K562 (cell line): Measurements from ENCODE around the gene ADAMTS2. TPM values are rescaled to one million over a fixed set of nuclear protein-coding genes. Genes with fewer than 3 reads are reported as not detected.

Experiments used
- ATAC-seq: fragments of 200-7000 bp; cut with Tn5 transposase; 3 replicates; pipeline ENCODE4 v1.9.1; 2020; ENCODE audit warnings: moderate library complexity
- BruUV-seq: library from RNA; stranded (reverse); fragments of 400-500 nt; replicated peaks from 2 replicates; lab custom pipeline; 2021; lab: Mats Ljungman, UMichigan
- CTCF ChIA-PET: fragments of 300-600 bp; formaldehyde crosslinking; extraction: SDS; loops from one replicate; lab custom pipeline; 2021; ENCODE audit warnings: low intra/inter-chr PET ratio; lab: Yijun Ruan, JAX
- POLR2A ChIA-PET: fragments of 300-600, 350-650 bp; sonication (Branson Sonifier 250); formaldehyde crosslinking; extraction: SDS; loops from one replicate; lab custom pipeline; 2021; ENCODE audit warnings: antibody characterized with exemption, inconsistent platforms; lab: Yijun Ruan, JAX
- DNase-seq, 4 experiments: peaks; one replicate each; pipeline versions ENCODE4 v3.0.0 to v3.0.0-alpha.2; 2011 to 2018; ENCODE audit warnings: low spot score in 3 of 4, mixed read lengths in 3 of 4; ENCODE audit errors: extremely low read depth in 1 of 4
- FAIRE-seq: peaks from 2 replicates; lab custom pipeline; 2011; peaks lifted over from hg19 to GRCh38; lab: Jason Lieb, UNC
- H2AFZ ChIP-seq: 2 replicates; pipeline ENCODE4 v1.6.0; 2011; ENCODE audit warnings: low read depth, low read length, control low read depth, inconsistent platforms
- H3K27ac ChIP-seq: fragments of 200-600 bp; 3 replicates; pipeline ENCODE4 v1.8.0; 2011; ENCODE audit warnings: low read depth, mild to moderate bottlenecking, control low read depth, inconsistent platforms, low read length, moderate library complexity, mixed read lengths; ENCODE audit errors: extremely low read depth
- H3K27me3 ChIP-seq, 2 experiments: fragments of 300-600 bp in 1 of 2; 2 replicates in 1 of 2; 3 replicates in 1 of 2; pipeline versions ENCODE4 v1.6.0 to v1.8.0; 2011; ENCODE audit warnings: inconsistent platforms in 2 of 2, low read length in 2 of 2, mild to moderate bottlenecking in 1 of 2, mixed read lengths in 1 of 2, moderate library complexity in 1 of 2; ENCODE audit not compliant: control insufficient read depth in 2 of 2, insufficient read depth in 2 of 2
- H3K36me3 ChIP-seq: fragments of 300-600 bp; 3 replicates; pipeline ENCODE4 v1.8.0; 2011; ENCODE audit warnings: mild to moderate bottlenecking, low read length, inconsistent platforms; ENCODE audit not compliant: control insufficient read depth, insufficient read depth
- H3K4me1 ChIP-seq, 2 experiments: fragments of 200-600 bp in 1 of 2; replicated peaks in 1 of 2; 2 replicates in 1 of 2; 3 replicates in 1 of 2; pipeline versions ENCODE4 v1.5.1 to v1.8.0; 2011; ENCODE audit warnings: inconsistent platforms in 2 of 2, low read length in 2 of 2, mild to moderate bottlenecking in 1 of 2, mixed read lengths in 1 of 2, moderate library complexity in 1 of 2; ENCODE audit not compliant: control insufficient read depth in 2 of 2, insufficient read depth in 2 of 2
- H3K4me2 ChIP-seq: 2 replicates; pipeline ENCODE4 v1.6.1; 2011; ENCODE audit warnings: low read length, control low read depth, inconsistent platforms, mixed read lengths; ENCODE audit not compliant: insufficient read depth
- H3K4me3 ChIP-seq: fragments of 200-600 bp; sonication (generic), shearing (Covaris generic); 2 replicates; pipeline ENCODE4 v1.5.1; 2016; ENCODE audit warnings: control low read depth, inconsistent platforms
- H3K79me2 ChIP-seq: fragments of 200-600 bp; 3 replicates; pipeline ENCODE4 v1.8.0; 2011; ENCODE audit warnings: low read length, inconsistent platforms; ENCODE audit not compliant: control insufficient read depth, insufficient read depth
- H3K9ac ChIP-seq, 2 experiments: 2 replicates each; pipeline versions ENCODE4 v1.6.0 to v1.6.1; 2011; ENCODE audit warnings: low read depth in 2 of 2, low read length in 2 of 2, control low read depth in 1 of 2, inconsistent platforms in 1 of 2, mild to moderate bottlenecking in 1 of 2, mixed read lengths in 1 of 2; ENCODE audit not compliant: insufficient read depth in 1 of 2
- H3K9me1 ChIP-seq: one replicate; pipeline ENCODE4 v1.6.0; 2011; ENCODE audit warnings: inconsistent platforms, mild to moderate bottlenecking, low read length, moderate library complexity; ENCODE audit not compliant: control insufficient read depth, insufficient read depth
- H3K9me3 ChIP-seq: replicated peaks from 2 replicates; pipeline ENCODE4 v1.5.1; 2011; ENCODE audit warnings: low read depth, low read length, inconsistent platforms; ENCODE audit not compliant: control insufficient read depth, insufficient read depth
- H4K20me1 ChIP-seq: replicated peaks from 2 replicates; pipeline ENCODE4 v1.6.1; 2011; ENCODE audit warnings: low read length, inconsistent platforms, mixed read lengths; ENCODE audit not compliant: control insufficient read depth, insufficient read depth
- BRCA1 ChIP-seq, 2 experiments: fragments of 450-650 bp in 1 of 2; sonication (generic) in 1 of 2; formaldehyde crosslinking in 1 of 2; IDR thresholded peaks; 2 replicates each; pipeline versions ENCODE4 v1.5.0 to v1.6.1; 2017 to 2020; ENCODE audit warnings: mild to moderate bottlenecking in 1 of 2, missing genetic modification reagents in 1 of 2
- CBX3 ChIP-seq, 2 experiments: IDR thresholded peaks; 1 replicate in 1 of 2; 2 replicates in 1 of 2; pipeline ENCODE4 v1.6.1; 2012; ENCODE audit warnings: inconsistent platforms in 2 of 2, low read length in 2 of 2, borderline replicate concordance in 1 of 2, control low read depth in 1 of 2
- FOXK1 ChIP-seq: sonication (generic); formaldehyde crosslinking; IDR thresholded peaks from 2 replicates; pipeline ENCODE4 v1.8.0; 2022; ENCODE audit warnings: missing genetic modification reagents, mild to moderate bottlenecking, borderline replicate concordance
- HDAC1 ChIP-seq, 2 experiments: fragments of 450-650 bp; IDR thresholded peaks; 2 replicates each; pipeline ENCODE4 v1.6.1; 2016 to 2017; ENCODE audit warnings: inconsistent platforms in 1 of 2, mild to moderate bottlenecking in 1 of 2, moderate library complexity in 1 of 2
- HNRNPK ChIP-seq: fragments of 200-400 bp; formaldehyde crosslinking; IDR thresholded peaks from one replicate; pipeline ENCODE4 v1.6.1; 2018; ENCODE audit warnings: mild to moderate bottlenecking, low read depth, low read length; ENCODE audit not compliant: poor library complexity, severe bottlenecking
- MLX ChIP-seq, 2 experiments: fragments of 450-650 bp in 1 of 2; sonication (generic) in 1 of 2; formaldehyde crosslinking; conservative IDR thresholded peaks; 2 replicates each; pipeline versions ENCODE4 v1.4.0 to v1.8.1; 2020 to 2022; ENCODE audit warnings: mild to moderate bottlenecking in 1 of 2, missing genetic modification reagents in 1 of 2
- NCOA4 ChIP-seq: fragments of 450-650 bp; IDR thresholded peaks from 2 replicates; pipeline ENCODE4 v1.6.1; 2018; ENCODE audit warnings: mild to moderate bottlenecking; ENCODE audit not compliant: partially characterized antibody
- NUFIP1 ChIP-seq: fragments of 450-650 bp; IDR thresholded peaks from 2 replicates; pipeline ENCODE4 v1.6.1; 2018; ENCODE audit not compliant: partially characterized antibody
- RBM14 ChIP-seq: fragments of 200-400 bp; formaldehyde crosslinking; IDR thresholded peaks from 2 replicates; pipeline ENCODE4 v1.6.1; 2018; ENCODE audit warnings: low read depth, mild to moderate bottlenecking, low read length, moderate library complexity, borderline replicate concordance; ENCODE audit not compliant: insufficient read depth
- RUNX1 ChIP-seq: sonication (generic); IDR thresholded peaks from 2 replicates; pipeline ENCODE4 v1.6.1; 2016; ENCODE audit warnings: antibody characterized with exemption, low read depth
- SPI1 ChIP-seq: IDR thresholded peaks from 2 replicates; pipeline ENCODE4 v1.6.1; 2011; ENCODE audit warnings: low read depth, low read length, control low read depth, borderline replicate concordance
- SRF ChIP-seq, 2 experiments: fragments of 250-450, 450-650 bp in 1 of 2; sonication (Bioruptor Pico) in 1 of 2; sonication (generic) in 1 of 2; formaldehyde crosslinking; IDR thresholded peaks; 2 replicates each; pipeline versions ENCODE4 v1.5.0 to v1.5.1; 2020 to 2022; ENCODE audit warnings: mild to moderate bottlenecking in 1 of 2, missing genetic modification reagents in 1 of 2
- TCF3 ChIP-seq: sonication (generic); formaldehyde crosslinking; IDR thresholded peaks from 2 replicates; pipeline ENCODE4 v1.4.0; 2020; ENCODE audit warnings: mild to moderate bottlenecking, missing genetic modification reagents
- TSC22D4 ChIP-seq: fragments of 450-650 bp; IDR thresholded peaks from 2 replicates; pipeline ENCODE4 v1.6.1; 2016; ENCODE audit warnings: missing genetic modification characterization, missing biosample characterization, control low read depth
- ZBTB11 ChIP-seq, 3 experiments: fragments of 200-800 bp in 1 of 3; fragments of 250-450 bp in 1 of 3; fragments of 450-650 bp in 1 of 3; sonication (Bioruptor Pico) in 1 of 3; sonication (Bioruptor generic) in 1 of 3; formaldehyde crosslinking in 1 of 3; IDR thresholded peaks; 2 replicates each; pipeline versions ENCODE4 v1.6.1 to v1.8.0; 2016 to 2022; ENCODE audit warnings: mild to moderate bottlenecking in 2 of 3, missing genetic modification characterization in 2 of 3, missing compliant biosample characterization in 1 of 3, moderate library complexity in 1 of 3
- ZNF740 ChIP-seq, 3 experiments: fragments of 200-800 bp in 1 of 3; sonication (Bioruptor generic) in 1 of 3; sonication (generic) in 1 of 3; formaldehyde crosslinking in 1 of 3; IDR thresholded peaks; 2 replicates each; pipeline versions ENCODE4 v1.6.1 to v1.8.0; 2016 to 2022; ENCODE audit warnings: mild to moderate bottlenecking in 2 of 3, missing compliant biosample characterization in 2 of 3, missing genetic modification characterization in 2 of 3, missing genetic modification reagents in 1 of 3
- WGBS: fragments of 100-300 bp; shearing (Covaris generic); methylation state at CpG from one replicate; pipeline ENCODE4 v1.1.6; 2016; ENCODE audit warnings: low coverage, mixed read lengths; ENCODE audit not compliant: insufficient coverage; ENCODE audit errors: missing lambda C conversion rate; 5-methylcytosine and 5-hydroxymethylcytosine counted together
- in situ Hi-C: fragments of 300-500 bp; cut with MboI; formaldehyde crosslinking; loops from 4 replicates; pipeline ENCODE4 v1.15.0; 2018; ENCODE audit warnings: inconsistent platforms, mixed read lengths
- intact Hi-C: fragments of 100-400 bp; cut with micrococcal nuclease; formaldehyde crosslinking; loops from 2 replicates; pipeline ENCODE4 v1.14.2; 2022
- polyA plus RNA-seq, 8 experiments: library from polyadenylated mRNA; depleted of rRNA in 4 of 8; stranded (reverse) in 5 of 8; unstranded in 3 of 8; fragments of >200 nt; fragmentation: Nextera tagmentation in 2 of 8; fragmentation: Illumina TruSeq in 1 of 8; extraction: Ambion mirVana in 2 of 8; extraction: Trizol in 1 of 8; gene quantifications; 2 replicates each; pipeline versions ENCODE4 v1.2.1 to v1.2.3, GENCODE V29; 2011 to 2014; ENCODE audit warnings: inconsistent platforms in 1 of 8, missing spikeins in 1 of 8
- total RNA-seq, 7 experiments: library from RNA; depleted of rRNA in 6 of 7; stranded (reverse); fragments of >200 nt in 6 of 7; fragmentation: Illumina TruSeq in 2 of 7; extraction: Trizol in 2 of 7; gene quantifications; 2 replicates each; pipeline versions ENCODE4 v1.2.1 to v1.2.3, GENCODE V29; 2011 to 2021; ENCODE audit warnings: low replicate concordance in 1 of 7

ADAMTS2 gene
- total and polyA plus RNA-seq, 9 of the 15 experiments (the other 6 are each of a cell fraction or from before 2014, with no cell fraction given) = not detected

- H3K9me1 ChIP-seq = no peaks in the 10 kb centered on the region
- in situ Hi-C loops = no loop called here
- H3K9ac ChIP-seq = no peak overlapping the region
- no peak overlapping the region for H3K4me2 ChIP-seq
- FAIRE-seq (no peak), DNase-seq (no peak), ATAC-seq (no peak)
- no peaks in the 10 kb centered on the region for H3K9me3 ChIP-seq
- H3K4me1 ChIP-seq = no peaks in the 10 kb centered on the region
- H3K4me3 ChIP-seq = no peak overlapping the region
- ChIA-PET POLR2A (no interaction called here), CTCF (no interaction called here)
- H3K27ac ChIP-seq = no peak overlapping the region
- no peak overlapping the region for H2AFZ ChIP-seq
- peaks cover 11 to 68% of the 10 kb centered on the region in 2 experiments; a peak in 4 of 5 replicates for H3K27me3 ChIP-seq
- TF ChIP-seq CBX3 (IDR thresholded peaks at IDR 0.05; ENCODE audit: borderline replicate concordance in 1 of 2, low read length in 2 of 2) = no peak
- no peak for TF ChIP-seq ZBTB11 (CRISPR knock-in tag; IDR thresholded peaks at IDR 0.05)
- TF ChIP-seq HDAC1 (IDR thresholded peaks at IDR 0.05) = no peak
- no peak for TF ChIP-seq BRCA1 (IDR thresholded peaks at IDR 0.05)
- TF ChIP-seq BRCA1 (CRISPR knock-in tag; IDR thresholded peaks at IDR 0.05) = no peak
- TF ChIP-seq TCF3 (CRISPR knock-in tag) = no peak
- no peak for TF ChIP-seq MLX (CRISPR knock-in tag; conservative IDR thresholded peaks at IDR 0.05)
- no peak for TF ChIP-seq NUFIP1
- no peak for TF ChIP-seq ZNF740 (CRISPR knock-in tag; IDR thresholded peaks at IDR 0.05)
- TF ChIP-seq ZNF740 (tag; IDR thresholded peaks at IDR 0.05) = no peak
- no peak for TF ChIP-seq SPI1
- no peak for TF ChIP-seq NCOA4
- TF ChIP-seq TSC22D4 (tag) = no peak
- TF ChIP-seq FOXK1 = no peak
- TF ChIP-seq HNRNPK = no peak
- no peak for TF ChIP-seq SRF (CRISPR knock-in tag; IDR thresholded peaks at IDR 0.05)
- TF ChIP-seq RBM14 = no peak
- no peak for TF ChIP-seq RUNX1
- no peaks in the 10 kb centered on the region for H3K36me3 ChIP-seq
- no TSS peak for BruUV-seq
- intact Hi-C loops = no loop called here
- H3K79me2 ChIP-seq = no peaks in the 10 kb centered on the region
- peaks cover 4% of the 10 kb centered on the region for H4K20me1 ChIP-seq
- WGBS = 1% methylated on average over 19 of the region's 19 CpGs
Measured at GRCh38 chr5:179225387-179225786, 119.9 kb downstream of the ADAMTS2 start.
